HG03442 (cell line): ENCODE measurements around the gene PDZRN3.
A peak's percentile ranks its signal among the peaks of the same experiment; 100 is the strongest.

Experiments used
- ATAC-seq: cut with Tn5 transposase; IDR thresholded peaks from one replicate; pipeline ENCODE4 v1.9.1; 2021; ENCODE audit warnings: mild to moderate bottlenecking, moderate library complexity; ENCODE audit not compliant: unreplicated experiment

The PDZRN3 gene

DNA sequence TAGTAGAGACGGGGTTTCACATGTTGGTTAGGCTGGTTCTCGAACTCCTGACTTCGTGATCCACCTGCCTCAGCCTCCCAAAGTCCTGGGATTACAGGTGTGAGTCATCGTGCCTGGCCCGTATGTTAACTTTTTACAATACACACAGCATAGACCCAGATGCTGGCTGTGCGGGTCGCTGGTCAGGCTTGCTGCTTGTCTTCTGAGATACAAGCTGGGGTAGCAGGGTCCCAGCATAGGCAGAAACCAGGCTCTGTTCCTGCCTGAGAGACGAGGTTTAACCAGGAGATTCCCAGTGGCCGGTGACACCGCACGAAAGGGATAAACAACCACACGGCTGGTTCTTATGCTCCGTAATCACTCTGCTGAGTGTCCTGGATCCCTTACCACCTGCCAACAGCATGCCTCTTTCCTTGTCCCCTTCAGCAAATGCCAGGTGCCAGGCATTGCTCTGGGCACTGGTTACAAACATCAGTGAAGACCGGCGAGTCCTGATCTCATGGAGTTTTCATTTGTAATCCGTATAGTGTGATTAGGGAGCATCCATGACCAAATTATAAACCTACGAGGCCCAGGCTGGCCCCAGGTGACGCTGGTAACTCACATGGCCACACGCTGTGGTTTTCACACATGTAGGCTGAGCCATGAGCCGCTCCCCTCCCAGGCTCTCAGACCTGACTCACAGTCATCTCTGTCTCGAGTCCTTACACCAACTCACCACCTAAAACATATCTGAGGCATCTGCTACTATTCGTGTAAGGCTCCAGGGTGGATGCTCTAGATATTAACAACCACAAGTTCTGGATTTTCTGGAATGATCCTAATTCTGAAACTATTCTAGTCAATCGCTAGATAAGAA lies 125.7 kb downstream of the PDZRN3 start:
- ATAC-seq: peak; percentile 69

DNA sequence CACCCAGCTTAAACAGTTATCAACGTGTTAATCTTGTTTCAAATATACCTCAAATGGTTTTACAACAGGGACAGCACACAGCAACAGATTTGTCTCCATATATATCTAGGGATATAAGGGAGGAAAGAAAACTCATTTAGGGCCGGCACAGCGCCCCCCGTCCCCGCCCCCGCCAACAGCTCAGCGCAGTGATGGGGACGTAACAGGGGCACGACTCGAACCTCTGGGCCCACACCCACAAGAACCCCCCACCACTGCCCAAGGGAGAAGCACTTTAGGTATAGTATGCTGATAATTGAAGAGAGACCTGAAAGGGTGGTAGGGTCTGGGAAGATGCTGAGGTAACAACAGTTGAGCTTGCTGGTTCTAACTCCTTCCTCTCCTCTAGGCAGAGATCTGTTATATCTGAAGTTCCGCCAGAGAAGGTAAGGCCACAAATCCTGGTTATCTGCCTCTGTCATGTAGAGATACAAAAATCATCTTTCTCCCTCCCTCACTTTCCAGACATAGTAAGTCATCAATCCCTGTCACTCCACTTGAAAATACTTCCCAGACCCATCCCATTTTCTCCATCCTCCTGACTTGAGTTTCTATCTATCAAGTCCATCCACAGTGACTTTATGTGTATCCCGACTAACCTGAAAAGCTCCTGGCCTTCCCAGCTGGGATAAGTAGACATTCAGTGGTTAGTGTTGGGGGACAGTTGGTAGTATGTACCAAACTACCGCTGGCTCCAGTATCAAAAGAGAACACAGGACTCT lies 126.9 kb downstream of the PDZRN3 start:
- ATAC-seq: no peak

DNA sequence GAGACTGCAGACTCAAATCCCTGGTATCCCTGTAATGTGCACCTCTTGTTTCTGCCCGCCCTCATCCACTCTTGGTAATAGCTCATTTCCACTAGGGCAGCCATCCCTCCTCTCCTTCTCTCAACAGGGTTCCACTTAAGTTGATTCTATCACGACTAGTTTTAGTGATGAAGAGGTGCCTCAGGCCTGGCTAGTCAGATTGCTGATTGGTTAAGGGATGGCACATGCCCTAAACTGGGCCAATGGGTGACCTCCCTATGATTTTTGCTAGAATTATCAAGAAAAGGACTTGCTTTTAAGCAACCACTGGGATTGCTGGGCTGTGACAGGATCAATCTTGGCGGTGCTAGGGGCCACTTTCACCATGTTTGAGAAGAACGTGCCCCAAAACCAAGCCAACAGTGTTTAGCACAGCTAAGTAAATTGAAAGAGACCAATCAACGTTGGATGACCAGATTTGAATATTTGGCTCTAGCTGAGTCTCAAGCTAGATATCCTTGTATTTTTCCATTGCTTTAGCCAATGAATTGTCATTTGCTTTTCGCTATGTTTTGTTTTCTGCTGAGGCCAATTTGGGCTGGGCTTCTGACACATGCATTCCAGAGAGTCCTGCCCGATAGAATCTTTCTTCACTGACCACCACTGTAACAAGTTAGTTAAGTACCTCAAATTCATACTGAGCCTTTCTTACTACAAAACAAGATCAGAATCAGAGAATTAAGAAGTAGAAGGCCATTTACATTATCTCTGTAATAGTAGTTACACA lies 131.0 kb downstream of the PDZRN3 start:
- ATAC-seq: no peak

DNA sequence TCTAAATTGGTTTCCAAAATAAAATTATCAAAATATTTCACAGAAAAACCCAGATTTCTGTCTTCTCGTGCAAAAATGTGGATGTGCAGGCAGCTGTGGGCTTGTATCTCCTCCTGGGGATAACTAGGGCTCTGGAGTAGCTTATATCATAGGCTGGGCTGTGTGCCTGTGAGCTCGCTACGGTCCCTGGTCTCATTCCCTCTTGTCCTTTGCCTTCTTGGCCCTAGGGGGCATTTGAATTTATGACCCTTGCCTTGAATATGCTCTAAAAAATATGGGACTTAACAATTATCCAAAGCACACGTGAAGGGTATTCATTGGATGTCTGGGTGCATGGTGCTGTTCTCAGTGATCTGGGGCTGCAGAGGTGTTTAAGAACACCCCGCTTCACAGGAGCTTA lies 132.6 kb downstream of the PDZRN3 start:
- no peak for ATAC-seq

DNA sequence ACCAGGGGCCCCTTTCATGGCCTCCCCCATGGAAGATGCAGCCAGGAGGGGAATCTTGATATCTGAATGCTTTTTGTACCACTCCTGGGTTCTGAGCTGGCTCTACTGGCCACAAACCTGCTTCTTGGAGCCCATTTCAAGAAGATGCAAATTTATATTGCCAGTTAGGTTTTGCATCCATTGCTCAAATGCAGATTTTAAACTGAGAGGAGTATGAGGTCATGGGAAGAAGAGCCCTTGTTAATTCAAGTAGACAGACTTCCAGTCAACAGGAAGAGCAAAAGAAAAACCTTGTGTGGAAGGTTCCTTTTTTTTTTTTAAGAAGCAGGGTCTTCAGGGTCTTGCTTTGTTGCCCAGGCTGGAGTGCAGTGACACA lies 133.5 kb downstream of the PDZRN3 start:
- ATAC-seq: no peak

DNA sequence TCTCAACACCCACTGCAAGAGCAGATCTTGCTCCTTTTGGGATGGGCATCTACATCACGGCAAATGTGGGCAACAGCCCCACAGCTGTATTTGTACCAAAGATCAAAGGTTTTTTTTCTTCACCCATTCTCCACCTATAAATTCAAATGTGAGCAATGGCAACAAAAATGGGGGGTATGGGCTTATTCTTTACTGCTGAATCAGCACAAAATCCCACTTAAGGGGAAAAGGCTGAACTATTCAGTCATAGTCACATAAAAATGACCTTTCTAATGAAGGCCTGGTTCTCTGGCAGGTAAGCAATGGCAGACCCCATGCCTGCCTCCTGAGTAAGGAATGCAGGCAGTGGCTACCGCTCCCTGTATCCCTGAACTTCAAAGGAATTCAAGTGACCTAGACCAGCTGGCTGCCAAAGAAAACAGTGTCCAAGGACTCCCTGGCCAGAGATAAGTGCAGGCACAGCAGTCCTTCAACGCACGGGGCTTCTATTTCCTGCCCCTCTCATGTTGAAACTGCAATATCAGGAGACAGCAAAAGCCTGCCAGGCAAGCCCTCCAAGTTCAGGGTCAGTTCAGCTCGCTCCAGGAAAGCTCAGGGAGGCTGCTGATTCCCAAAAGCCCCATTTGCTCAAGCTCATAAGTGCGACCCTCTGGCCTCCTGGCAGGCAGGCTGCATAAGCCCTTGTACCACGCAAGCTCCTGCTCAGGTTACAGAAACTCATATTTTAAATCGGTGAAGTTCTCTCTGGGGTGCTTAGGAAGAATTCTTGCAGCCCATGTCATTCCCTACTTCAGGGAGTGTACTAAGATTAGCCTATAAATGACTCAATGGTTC lies 134.1 kb downstream of the PDZRN3 start:
- no peak for ATAC-seq

DNA sequence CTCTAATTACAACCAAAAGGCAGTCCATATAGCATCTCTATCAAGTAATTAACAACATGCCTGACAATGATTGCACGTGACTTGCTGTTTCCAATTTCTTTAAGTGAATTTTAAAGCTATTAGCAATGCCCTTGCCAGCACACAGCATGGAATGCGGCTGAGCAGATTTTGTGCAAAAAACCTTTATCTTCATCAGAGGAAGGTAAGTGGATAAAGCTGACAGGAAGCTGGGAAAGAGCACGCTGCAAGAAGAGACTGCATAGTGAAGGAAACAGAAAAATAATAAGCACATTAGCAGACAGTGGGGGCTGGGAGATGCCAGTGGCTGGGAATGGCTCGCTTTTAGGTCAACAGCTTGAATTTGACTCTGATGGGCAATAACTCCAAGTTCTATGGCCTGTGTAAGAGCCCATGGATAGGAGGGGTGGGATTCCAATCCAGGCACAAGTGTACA lies 138.8 kb downstream of the PDZRN3 start:
- ATAC-seq: no peak

DNA sequence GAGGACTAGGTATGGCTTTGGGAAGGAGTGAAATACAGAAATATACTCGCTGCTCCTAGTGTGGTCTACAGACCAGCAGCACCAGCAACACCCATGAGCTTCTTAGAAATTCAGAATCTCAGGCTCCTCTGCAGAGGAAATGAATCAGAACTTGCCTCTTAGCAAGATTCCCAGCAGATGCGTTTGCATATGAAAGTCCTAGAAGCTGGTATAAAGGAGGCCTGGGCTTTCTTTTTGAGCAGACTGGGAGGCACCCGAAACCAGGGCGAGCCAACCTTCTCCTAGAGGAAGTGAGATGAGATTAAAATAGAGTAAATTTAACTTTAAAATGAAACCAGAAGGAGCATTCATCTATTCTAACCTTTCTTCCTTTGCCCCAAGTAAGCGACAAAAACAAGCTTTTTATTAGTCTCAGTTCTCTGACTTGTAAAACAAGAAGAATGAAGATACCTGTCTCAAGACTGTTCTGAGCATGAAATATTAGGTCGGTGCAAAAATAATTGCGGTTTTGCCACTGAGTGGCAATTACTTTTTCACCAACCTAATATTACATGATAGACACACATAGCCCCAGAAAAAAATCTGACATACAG lies 140.0 kb downstream of the PDZRN3 start:
- ATAC-seq: peak; percentile 91

DNA sequence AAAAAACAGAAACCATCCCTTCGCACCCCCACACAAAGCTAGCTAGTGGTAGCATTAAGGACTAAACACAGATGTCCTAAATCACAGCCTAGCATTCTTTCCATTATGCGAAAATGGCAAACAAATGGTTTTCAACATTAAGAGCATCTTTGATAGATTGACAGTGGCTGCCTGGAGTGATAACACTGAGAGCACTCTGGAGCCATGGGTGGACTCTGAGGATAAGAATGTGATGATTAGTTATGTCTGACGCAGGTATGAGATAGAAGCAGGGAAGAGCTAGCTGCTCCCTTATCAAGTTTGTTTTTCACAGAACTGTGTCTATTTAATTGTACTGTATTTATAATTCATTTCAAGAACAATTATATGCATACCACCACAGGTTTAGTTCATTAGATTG lies 142.9 kb downstream of the PDZRN3 start:
- ATAC-seq: no peak

DNA sequence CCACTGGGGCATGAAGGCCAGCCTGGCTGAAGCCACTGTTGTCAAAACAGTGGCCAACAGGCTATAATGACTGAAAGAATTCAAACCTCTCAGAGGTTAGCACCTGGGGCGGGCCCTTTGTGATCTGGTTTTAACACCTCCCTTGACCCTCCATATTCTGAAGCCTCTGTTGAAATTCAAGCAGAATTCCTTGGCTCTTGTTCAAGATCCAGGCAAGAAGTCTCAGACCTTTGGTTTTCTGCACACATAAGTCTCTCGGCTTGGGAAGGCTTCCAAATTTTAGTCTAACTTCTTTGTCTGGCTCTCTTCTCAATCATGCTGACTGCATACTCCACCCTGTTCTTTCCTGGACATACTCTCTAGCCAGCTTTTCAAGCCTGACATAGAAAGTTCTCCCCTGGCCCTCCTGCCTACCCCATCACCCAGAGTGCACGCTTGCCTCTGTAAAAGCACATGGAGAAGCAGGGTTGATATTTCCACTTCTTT lies 144.5 kb downstream of the PDZRN3 start:
- no peak for ATAC-seq

DNA sequence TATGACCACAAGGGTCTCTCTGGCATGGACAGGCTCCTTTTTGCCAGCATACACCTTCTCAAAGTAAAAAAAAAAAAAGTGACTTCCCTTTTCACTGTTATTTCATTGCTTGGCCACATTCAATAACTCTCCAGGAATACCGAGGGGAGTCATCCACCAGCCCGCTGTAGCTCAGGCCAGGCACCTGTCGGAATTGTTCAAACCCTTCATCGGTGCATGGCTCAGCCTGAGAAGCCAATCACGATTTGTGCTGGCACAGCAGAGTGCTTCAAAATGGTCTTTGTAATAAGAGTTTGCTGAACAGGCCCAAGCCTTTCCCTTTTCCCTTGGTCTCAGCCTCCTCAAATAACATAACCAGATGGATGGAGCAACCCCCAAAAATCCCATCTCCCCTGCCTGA lies 145.4 kb downstream of the PDZRN3 start:
- no peak for ATAC-seq

DNA sequence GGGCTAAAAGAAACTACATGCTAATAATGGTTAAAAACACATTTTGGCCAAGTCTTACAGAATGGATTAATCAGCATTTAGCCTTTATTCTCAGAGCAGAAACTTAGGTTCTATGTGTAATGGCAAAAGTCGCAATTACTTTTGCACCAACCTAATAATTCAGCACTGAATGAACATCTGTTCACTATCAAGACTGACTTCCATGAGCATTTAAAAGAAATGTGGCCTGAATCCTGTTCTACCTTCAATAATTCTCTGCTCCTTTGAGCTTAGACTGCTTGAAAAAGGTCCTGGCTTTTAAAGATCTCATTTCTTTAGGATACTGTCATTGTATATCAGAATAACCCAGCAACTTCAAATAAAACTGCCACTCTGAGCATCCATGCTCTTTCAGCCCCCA lies 145.9 kb downstream of the PDZRN3 start:
- no peak for ATAC-seq

DNA sequence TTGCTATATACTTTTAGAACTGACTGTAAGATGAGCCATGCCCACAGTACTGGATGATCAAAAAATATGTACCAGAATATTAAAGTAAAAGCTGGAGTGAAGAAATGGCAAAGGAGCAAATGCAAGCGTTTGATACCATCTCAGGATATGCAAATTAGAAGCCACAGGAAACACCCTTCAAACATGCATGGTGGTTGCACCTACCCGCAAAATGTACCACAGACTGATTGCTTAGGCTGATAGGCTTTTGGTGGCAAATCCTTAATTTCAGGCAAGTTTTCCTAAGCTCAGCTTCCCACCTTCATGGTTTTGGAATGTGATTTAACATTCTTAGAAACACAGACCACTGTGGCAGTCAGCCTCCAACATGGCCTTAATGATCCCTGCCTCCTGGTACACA lies 149.0 kb downstream of the PDZRN3 start:
- no peak for ATAC-seq

DNA sequence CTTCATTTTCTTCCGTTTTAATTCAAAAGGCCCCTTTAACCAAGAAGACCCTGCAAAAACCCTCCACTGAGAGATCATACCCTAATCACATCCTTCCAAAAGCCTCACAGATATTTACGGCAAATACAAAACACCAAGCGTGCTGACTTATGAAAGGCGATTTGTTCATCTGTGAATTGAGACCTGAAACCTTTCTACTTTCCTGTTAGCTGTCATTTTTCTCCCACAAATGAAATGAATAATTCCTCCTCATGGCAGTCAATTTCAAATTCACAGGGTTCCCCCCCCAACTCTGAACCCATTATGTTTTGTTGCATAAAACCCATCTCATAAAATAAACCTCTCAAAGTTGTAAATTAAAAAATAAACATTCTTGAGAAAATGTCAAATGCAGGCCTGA lies 149.6 kb downstream of the PDZRN3 start:
- ATAC-seq: peak; percentile 64

DNA sequence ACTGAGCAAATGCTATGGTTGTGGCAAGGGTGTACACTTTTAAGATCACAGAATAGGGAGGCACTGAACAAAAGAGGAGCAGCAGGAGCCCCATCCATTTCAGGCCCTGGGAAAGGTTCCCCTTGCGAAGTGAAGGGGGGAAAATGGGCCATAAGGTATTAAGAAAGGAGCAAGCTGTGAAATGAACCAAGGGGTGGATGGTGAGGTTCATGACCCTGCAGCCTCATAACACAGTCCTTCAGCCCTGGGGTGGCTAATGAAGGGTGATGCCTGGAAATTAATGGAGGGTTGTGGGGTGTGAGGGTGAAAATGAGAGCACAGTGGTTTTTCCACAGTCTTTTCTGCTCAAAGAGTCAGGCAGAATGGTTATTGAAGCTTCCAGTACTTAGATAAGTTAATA lies 150.1 kb downstream of the PDZRN3 start:
- peak; percentile 22 for ATAC-seq

DNA sequence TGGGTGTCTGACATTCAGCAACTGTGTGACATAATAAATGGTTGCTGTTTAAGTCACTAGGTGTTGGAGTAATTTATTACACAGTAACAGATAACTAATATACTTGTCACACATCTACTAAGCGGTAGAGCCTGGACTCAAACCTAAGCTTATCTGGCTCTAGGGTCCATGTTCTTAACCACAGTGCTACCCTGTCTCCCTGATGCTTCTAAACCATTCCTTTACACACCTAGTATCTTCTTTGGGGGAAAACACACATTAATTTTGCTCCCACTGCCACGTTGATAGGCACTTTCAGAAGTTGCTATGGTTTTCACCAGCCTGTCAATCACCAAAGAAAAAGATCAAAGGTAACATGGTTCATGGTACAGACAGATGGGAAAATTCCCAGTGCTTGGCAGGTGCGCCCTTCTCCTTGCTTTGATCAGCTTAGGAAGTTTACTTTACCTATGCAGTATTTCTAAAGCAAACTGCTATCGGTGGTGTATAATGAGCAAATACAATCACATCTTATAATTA lies 150.8 kb downstream of the PDZRN3 start:
- no peak for ATAC-seq

DNA sequence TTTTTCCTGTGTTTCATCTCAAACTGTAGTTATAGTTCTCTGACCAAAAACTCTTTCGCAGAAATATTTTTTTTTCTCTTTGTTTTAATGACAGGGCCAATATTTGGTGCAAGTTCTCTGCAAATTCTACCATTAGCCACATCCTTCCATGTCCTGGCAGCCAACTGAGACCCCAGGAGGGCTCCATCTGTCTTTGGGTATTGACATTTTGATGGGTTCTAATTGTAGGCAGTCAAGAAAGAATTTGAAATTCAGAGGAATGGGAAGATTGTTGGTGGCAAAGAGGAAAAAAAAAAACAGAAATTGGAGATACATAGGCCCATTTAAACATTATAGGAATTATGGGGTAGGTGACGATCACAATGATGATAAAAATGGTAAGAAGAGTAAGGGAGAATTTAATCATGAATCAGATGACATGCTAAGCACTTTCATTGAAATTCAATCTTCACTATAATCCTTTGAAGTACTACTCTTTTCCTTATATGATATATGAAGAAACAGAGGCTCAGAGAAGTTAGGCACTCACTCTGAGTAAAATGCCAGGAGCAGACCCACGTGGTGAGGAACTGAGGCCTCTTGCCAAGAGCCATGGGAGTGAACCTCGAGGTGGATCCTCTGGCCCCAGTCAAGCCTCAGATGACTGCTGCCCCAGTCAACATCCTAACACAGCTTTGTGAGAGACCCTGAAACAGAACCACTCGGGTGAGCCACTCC lies 151.4 kb downstream of the PDZRN3 start:
- no peak for ATAC-seq

DNA sequence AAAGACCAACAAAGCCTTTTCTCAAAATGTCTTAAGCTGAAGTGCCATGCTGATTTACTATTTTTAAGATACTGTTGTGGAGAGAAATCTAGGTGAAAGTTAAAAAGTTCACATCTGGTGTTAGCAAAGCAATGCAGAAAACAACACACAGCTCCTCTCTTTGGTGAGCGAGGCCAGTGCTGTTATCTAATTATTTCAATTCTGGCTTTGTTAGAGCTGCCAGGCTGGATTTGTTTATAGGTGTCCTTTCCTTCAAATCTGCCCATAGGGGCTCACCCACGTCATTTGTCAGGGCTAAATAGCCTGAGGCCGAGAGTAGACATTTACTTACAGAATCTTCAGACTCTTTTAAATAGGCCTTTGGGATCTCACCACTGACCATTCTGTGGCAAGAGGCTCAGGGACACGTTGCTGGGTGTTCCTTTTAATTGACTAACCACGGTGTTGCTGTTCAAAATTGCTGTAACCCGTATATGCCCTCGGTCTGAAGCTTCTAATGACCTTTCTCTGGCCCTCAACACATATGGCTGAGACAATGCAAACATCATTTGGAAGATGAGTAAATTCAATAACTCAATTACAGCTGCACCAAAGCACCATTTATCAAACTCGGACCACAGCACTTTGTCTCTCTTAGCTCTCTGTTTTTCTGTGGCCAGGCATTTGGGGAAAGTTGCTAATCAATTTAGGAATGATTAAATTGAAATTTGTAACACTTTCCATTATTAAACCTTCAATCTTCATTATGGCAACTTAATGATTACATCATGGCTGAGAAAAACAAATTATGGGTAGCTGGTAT lies 152.6 kb downstream of the PDZRN3 start:
- ATAC-seq: no peak
